WTC11 (cell line): Measurements from ENCODE around the gene CHTOP. TPM values are rescaled to one million over a fixed set of nuclear protein-coding genes. Genes with fewer than 3 reads are reported as not detected.
A peak's percentile ranks its signal among the peaks of the same experiment; 100 is the strongest.

Experiments
- ATAC-seq: fragments of 200-7000 bp; cut with Tn5 transposase; 2 replicates; pipeline ENCODE4 v1.10.0; 2021; ENCODE audit warnings: mild to moderate bottlenecking, moderate library complexity
- CTCF ChIA-PET: fragments of 300-600 bp; sonication (Branson Sonifier 250); formaldehyde crosslinking; loops from one replicate; lab custom pipeline; 2021; ENCODE audit warnings: antibody characterized with exemption; lab: Charles Lee
- POLR2A ChIA-PET: fragments of 350-600 bp; sonication (Branson Sonifier 250); formaldehyde crosslinking; loops from one replicate; lab custom pipeline; 2021; ENCODE audit warnings: antibody characterized with exemption; lab: Charles Lee
- DNase-seq: peaks from one replicate; pipeline ENCODE4 v3.0.0; 2021; ENCODE audit warnings: low spot score
- H3K27ac Mint-ChIP-seq: 2 replicates; pipeline ENCODE4 v1.8.0; 2021; ENCODE audit warnings: mixed read lengths
- H3K27me3 Mint-ChIP-seq: 2 replicates; pipeline ENCODE4 v1.8.0; 2021; ENCODE audit warnings: low read depth, mild to moderate bottlenecking, moderate library complexity, mixed read lengths
- H3K36me3 Mint-ChIP-seq: 2 replicates; pipeline ENCODE4 v1.8.0; 2021; ENCODE audit warnings: mixed read lengths
- H3K4me1 Mint-ChIP-seq: 2 replicates; pipeline ENCODE4 v1.8.0; 2022; ENCODE audit warnings: mixed read lengths
- H3K4me3 Mint-ChIP-seq: 2 replicates; pipeline ENCODE4 v1.8.0; 2021; ENCODE audit warnings: mild to moderate bottlenecking, moderate library complexity, mixed read lengths
- H3K9me3 Mint-ChIP-seq: 2 replicates; pipeline ENCODE4 v1.8.0; 2021; ENCODE audit warnings: mixed read lengths
- ETV6 ChIP-seq: sonication (generic); formaldehyde crosslinking; IDR thresholded peaks from 2 replicates; pipeline ENCODE4 v1.8.1; 2022; ENCODE audit warnings: mild to moderate bottlenecking, missing genetic modification reagents
- FOXJ3 ChIP-seq: sonication (generic); formaldehyde crosslinking; IDR thresholded peaks from 2 replicates; pipeline ENCODE4 v1.9.0; 2021; ENCODE audit warnings: missing genetic modification reagents, mild to moderate bottlenecking, borderline replicate concordance
- FOXP1 ChIP-seq: sonication (generic); formaldehyde crosslinking; IDR thresholded peaks from 2 replicates; pipeline ENCODE4 v1.8.0; 2022; ENCODE audit warnings: missing genetic modification reagents, mild to moderate bottlenecking, moderate library complexity, borderline replicate concordance
- FOXP4 ChIP-seq: sonication (generic); formaldehyde crosslinking; IDR thresholded peaks from 2 replicates; pipeline ENCODE4 v1.8.0; 2022; ENCODE audit warnings: mild to moderate bottlenecking, missing genetic modification reagents
- NFATC4 ChIP-seq: fragments of 250-450 bp; sonication (Bioruptor Pico); IDR thresholded peaks from 2 replicates; pipeline ENCODE4 v1.9.0; 2021; ENCODE audit warnings: mild to moderate bottlenecking
- PREB ChIP-seq: sonication (generic); formaldehyde crosslinking; IDR thresholded peaks from 2 replicates; pipeline ENCODE4 v1.8.1; 2022; ENCODE audit warnings: mild to moderate bottlenecking, missing genetic modification reagents, moderate library complexity, borderline replicate concordance
- SMAD4 ChIP-seq: sonication (generic); formaldehyde crosslinking; IDR thresholded peaks from 2 replicates; pipeline ENCODE4 v1.8.0; 2022; ENCODE audit warnings: mild to moderate bottlenecking, missing genetic modification reagents
- SP1 ChIP-seq: sonication (generic); formaldehyde crosslinking; conservative IDR thresholded peaks from 2 replicates; pipeline ENCODE4 v1.8.1; 2022; ENCODE audit warnings: missing genetic modification reagents
- TCF7 ChIP-seq: sonication (generic); formaldehyde crosslinking; IDR thresholded peaks from 2 replicates; pipeline ENCODE4 v1.8.0; 2022; ENCODE audit warnings: mild to moderate bottlenecking, low read depth, missing genetic modification reagents, moderate library complexity
- ZNF121 ChIP-seq: sonication (generic); formaldehyde crosslinking; IDR thresholded peaks from 2 replicates; pipeline ENCODE4 v1.8.0; 2023; ENCODE audit warnings: missing genetic modification reagents
- ZNF219 ChIP-seq: sonication (generic); formaldehyde crosslinking; IDR thresholded peaks from 2 replicates; pipeline ENCODE4 v1.8.0; 2023; ENCODE audit warnings: missing genetic modification reagents, mild to moderate bottlenecking, borderline replicate concordance
- ZNF232 ChIP-seq: sonication (generic); formaldehyde crosslinking; IDR thresholded peaks from 2 replicates; pipeline ENCODE4 v1.8.0; 2022; ENCODE audit warnings: mild to moderate bottlenecking, missing genetic modification reagents
- ZNF263 ChIP-seq: sonication (generic); formaldehyde crosslinking; IDR thresholded peaks from 2 replicates; pipeline ENCODE4 v1.8.1; 2022; ENCODE audit warnings: low read depth, mild to moderate bottlenecking, moderate library complexity, missing genetic modification reagents
- ZNF281 ChIP-seq: sonication (generic); formaldehyde crosslinking; IDR thresholded peaks from 2 replicates; pipeline ENCODE4 v1.8.0; 2023; ENCODE audit warnings: mild to moderate bottlenecking, missing genetic modification reagents
- ZNF317 ChIP-seq: sonication (generic); formaldehyde crosslinking; IDR thresholded peaks from 2 replicates; pipeline ENCODE4 v1.8.1; 2023; ENCODE audit warnings: low read depth, mild to moderate bottlenecking, moderate library complexity, missing genetic modification reagents, borderline replicate concordance
- ZNF416 ChIP-seq: fragments of 250-450 bp; sonication (Bioruptor Pico); IDR thresholded peaks from 2 replicates; pipeline ENCODE4 v1.9.0; 2021; ENCODE audit warnings: mild to moderate bottlenecking, inconsistent platforms
- ZNF423 ChIP-seq: fragments of 250-450 bp; sonication (Bioruptor Pico); IDR thresholded peaks from 2 replicates; pipeline ENCODE4 v2.1.2; 2022; ENCODE audit warnings: mild to moderate bottlenecking, moderate library complexity
- total RNA-seq: library from RNA; stranded (reverse); gene quantifications from 3 replicates; pipeline ENCODE4 v1.2.3, GENCODE V29; 2021
- TF ChIP-seq, protein P1 (sequence below): sonication (generic); formaldehyde crosslinking; IDR thresholded peaks from 2 replicates; pipeline ENCODE4 v1.8.0; 2023; ENCODE audit warnings: missing genetic modification reagents
- TF ChIP-seq, protein P2 (sequence below): sonication (generic); formaldehyde crosslinking; IDR thresholded peaks from 2 replicates; pipeline ENCODE4 v1.8.1; 2022; ENCODE audit warnings: low read depth, mild to moderate bottlenecking, moderate library complexity, missing genetic modification reagents, borderline replicate concordance
- TF ChIP-seq, protein P3 (sequence below): sonication (generic); formaldehyde crosslinking; IDR thresholded peaks from 2 replicates; pipeline ENCODE4 v1.8.1; 2023; ENCODE audit warnings: mild to moderate bottlenecking, missing genetic modification reagents, moderate library complexity
- TF ChIP-seq, protein P4 (sequence below): sonication (generic); formaldehyde crosslinking; IDR thresholded peaks from 2 replicates; pipeline ENCODE4 v1.8.1; 2023; ENCODE audit warnings: mild to moderate bottlenecking, moderate library complexity, missing genetic modification reagents
- TF ChIP-seq, protein P5 (sequence below): fragments of 200-600 bp; IDR thresholded peaks from 2 replicates; pipeline ENCODE4 v1.8.0; 2022; ENCODE audit warnings: antibody characterized with exemption

The CHTOP gene
- total RNA-seq, 1 experiment from 2014 or later = 101 TPM

GRCh38 chr1:153598309-153599172, 35.3 kb upstream of the CHTOP start:
- Mint-ChIP-seq H3K4me1 (peaks cover 28% of the 10 kb centered on the region), H3K27me3 (no peaks in the 10 kb centered on the region), H3K27ac (peak overlapping the region; percentile 93), H3K36me3 (no peaks in the 10 kb centered on the region; the same call in 1 of the 2 replicates), H3K4me3 (0 out of 2 replicates have a peak overlapping the region, but pooled peaks have one; percentile 2), H3K9me3 (no peaks in the 10 kb centered on the region)
- peak; percentile 99 for ATAC-seq
- ChIA-PET CTCF (interaction anchor here (0.5 to 2.7 kb wide), 11 partner anchors 9 to 158 kb away, joined by 3 to 39 read pairs (median 5); partner anchors contain the start of genes INTS3, S100A13, S100A14 and S100A16), POLR2A (interaction anchor here (0.6 to 2.2 kb wide), 6 partner anchors 14 to 735 kb away, joined by 3 to 8 read pairs (median 5); partner anchors contain the start of genes S100A13 and S100A16)
- TF ChIP-seq PREB (CRISPR knock-in tag) = no peak
- 0 out of 2 replicates have a peak, but pooled peaks have one; percentile 36 for TF ChIP-seq ZNF232 (CRISPR knock-in tag)
- TF ChIP-seq, protein P1, sequence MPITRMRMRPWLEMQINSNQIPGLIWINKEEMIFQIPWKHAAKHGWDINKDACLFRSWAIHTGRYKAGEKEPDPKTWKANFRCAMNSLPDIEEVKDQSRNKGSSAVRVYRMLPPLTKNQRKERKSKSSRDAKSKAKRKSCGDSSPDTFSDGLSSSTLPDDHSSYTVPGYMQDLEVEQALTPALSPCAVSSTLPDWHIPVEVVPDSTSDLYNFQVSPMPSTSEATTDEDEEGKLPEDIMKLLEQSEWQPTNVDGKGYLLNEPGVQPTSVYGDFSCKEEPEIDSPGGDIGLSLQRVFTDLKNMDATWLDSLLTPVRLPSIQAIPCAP (CRISPR knock-in tag) = no peak
- no peak for TF ChIP-seq NFATC4 (CRISPR knock-in tag)
- TF ChIP-seq ZNF416 (CRISPR knock-in tag) = 0 out of 2 replicates have a peak, but pooled peaks have one; percentile 29
- no peak; the same call in 1 of the 2 replicates for TF ChIP-seq SP1
- TF ChIP-seq, protein P2, sequence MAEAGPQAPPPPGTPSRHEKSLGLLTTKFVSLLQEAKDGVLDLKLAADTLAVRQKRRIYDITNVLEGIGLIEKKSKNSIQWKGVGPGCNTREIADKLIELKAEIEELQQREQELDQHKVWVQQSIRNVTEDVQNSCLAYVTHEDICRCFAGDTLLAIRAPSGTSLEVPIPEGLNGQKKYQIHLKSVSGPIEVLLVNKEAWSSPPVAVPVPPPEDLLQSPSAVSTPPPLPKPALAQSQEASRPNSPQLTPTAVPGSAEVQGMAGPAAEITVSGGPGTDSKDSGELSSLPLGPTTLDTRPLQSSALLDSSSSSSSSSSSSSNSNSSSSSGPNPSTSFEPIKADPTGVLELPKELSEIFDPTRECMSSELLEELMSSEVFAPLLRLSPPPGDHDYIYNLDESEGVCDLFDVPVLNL (CRISPR knock-in tag) = no peak
- no peak for TF ChIP-seq TCF7 (CRISPR knock-in tag)
- TF ChIP-seq FOXP4 (CRISPR knock-in tag) = peak; percentile 57; the same call in 1 of the 2 replicates
- no peak for TF ChIP-seq FOXJ3 (CRISPR knock-in tag)
- no peak for TF ChIP-seq ZNF281
- TF ChIP-seq ZNF219 (CRISPR knock-in tag) = no peak
- TF ChIP-seq, protein P3, sequence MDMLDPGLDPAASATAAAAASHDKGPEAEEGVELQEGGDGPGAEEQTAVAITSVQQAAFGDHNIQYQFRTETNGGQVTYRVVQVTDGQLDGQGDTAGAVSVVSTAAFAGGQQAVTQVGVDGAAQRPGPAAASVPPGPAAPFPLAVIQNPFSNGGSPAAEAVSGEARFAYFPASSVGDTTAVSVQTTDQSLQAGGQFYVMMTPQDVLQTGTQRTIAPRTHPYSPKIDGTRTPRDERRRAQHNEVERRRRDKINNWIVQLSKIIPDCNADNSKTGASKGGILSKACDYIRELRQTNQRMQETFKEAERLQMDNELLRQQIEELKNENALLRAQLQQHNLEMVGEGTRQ (CRISPR knock-in tag) = no peak
- TF ChIP-seq FOXP1 (CRISPR knock-in tag) = no peak
- TF ChIP-seq SMAD4 (CRISPR knock-in tag) = no peak
- peak; percentile 97 for TF ChIP-seq ZNF121 (CRISPR knock-in tag)
- TF ChIP-seq, protein P4, sequence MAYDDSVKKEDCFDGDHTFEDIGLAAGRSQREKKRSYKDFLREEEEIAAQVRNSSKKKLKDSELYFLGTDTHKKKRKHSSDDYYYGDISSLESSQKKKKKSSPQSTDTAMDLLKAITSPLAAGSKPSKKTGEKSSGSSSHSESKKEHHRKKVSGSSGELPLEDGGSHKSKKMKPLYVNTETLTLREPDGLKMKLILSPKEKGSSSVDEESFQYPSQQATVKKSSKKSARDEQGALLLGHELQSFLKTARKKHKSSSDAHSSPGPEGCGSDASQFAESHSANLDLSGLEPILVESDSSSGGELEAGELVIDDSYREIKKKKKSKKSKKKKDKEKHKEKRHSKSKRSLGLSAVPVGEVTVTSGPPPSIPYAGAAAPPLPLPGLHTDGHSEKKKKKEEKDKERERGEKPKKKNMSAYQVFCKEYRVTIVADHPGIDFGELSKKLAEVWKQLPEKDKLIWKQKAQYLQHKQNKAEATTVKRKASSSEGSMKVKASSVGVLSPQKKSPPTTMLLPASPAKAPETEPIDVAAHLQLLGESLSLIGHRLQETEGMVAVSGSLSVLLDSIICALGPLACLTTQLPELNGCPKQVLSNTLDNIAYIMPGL (CRISPR knock-in tag) = no peak
- TF ChIP-seq, protein P5, sequence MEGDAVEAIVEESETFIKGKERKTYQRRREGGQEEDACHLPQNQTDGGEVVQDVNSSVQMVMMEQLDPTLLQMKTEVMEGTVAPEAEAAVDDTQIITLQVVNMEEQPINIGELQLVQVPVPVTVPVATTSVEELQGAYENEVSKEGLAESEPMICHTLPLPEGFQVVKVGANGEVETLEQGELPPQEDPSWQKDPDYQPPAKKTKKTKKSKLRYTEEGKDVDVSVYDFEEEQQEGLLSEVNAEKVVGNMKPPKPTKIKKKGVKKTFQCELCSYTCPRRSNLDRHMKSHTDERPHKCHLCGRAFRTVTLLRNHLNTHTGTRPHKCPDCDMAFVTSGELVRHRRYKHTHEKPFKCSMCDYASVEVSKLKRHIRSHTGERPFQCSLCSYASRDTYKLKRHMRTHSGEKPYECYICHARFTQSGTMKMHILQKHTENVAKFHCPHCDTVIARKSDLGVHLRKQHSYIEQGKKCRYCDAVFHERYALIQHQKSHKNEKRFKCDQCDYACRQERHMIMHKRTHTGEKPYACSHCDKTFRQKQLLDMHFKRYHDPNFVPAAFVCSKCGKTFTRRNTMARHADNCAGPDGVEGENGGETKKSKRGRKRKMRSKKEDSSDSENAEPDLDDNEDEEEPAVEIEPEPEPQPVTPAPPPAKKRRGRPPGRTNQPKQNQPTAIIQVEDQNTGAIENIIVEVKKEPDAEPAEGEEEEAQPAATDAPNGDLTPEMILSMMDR = no peak
- TF ChIP-seq ZNF263 (CRISPR knock-in tag) = no peak
- peak; percentile 59; the same call in 1 of the 2 replicates for TF ChIP-seq ZNF423 (CRISPR knock-in tag)
- peak; percentile 48; the same call in 1 of the 2 replicates for TF ChIP-seq ETV6 (CRISPR knock-in tag)
- TF ChIP-seq ZNF317 (CRISPR knock-in tag) = no peak
- peak; percentile 50 for DNase-seq
